ENCODE measurements around the gene SLCO2B1.

The SLCO2B1 gene

DNA sequence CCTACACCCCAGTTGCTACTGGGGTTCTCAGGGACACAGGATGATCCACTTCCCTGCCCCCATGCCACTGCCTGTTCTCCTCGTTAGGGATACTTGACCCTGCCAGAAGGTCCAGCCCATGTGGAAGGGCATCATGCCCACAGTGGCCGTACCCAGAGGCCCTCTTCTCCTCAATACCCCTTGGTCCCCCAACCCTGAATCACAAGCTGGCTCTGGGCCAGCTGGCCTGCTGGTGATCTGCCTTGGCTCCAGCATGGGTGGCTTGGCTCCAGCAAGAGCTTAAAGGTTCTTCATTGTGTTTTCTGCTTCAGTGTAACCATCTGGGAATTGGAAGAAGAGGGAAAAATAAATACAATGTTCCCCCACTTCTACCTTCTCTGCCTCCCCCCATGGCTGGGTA is 78.6 kb downstream of the SLCO2B1 start:
- no peak for DNase-seq

DNA sequence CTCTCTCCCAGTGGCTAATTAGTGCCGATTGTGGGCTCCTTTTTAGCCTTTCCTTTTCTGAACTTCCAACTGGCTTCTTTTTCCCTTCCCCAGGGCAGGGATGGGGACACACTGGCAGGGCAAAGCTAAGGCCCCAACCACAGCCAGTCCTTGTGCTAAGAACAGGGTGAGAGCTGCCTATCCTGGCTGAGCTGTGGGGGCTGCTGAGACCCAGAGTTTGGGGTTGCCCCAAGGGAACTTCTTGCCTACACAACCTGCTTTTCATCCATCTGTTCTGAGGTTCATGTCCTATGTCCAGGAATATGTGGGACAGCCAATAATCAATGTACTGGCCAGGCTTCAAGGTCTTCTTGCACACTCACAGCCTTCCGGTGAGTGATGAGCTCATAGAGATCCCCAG is 79.7 kb downstream of the SLCO2B1 start:
- no peak for DNase-seq

- DNase-seq: no peak
Observed at GRCh38 chr11:75233754-75234172, 82.9 kb downstream of the SLCO2B1 start.

DNA sequence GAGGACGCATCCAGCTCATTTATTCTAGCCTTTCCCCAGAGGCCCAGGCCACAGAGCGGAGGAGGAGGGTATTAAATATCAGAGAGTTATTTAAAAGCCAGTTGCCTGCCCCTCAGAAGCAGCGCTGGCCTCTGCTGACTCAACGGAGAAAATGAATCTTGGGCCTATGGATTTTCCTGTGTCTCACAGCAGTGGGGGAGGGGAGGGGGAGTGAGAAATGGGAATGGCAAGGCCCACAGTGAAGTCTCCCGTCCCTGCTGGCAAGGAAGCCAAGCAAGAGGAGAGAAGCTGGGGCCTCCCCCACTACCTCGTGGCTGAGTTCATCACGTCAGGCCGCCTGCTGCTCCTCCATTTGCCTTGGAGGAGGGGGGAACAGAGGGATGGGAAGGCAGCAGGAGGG is 85.2 kb downstream of the SLCO2B1 start:
- no peak for DNase-seq

DNA sequence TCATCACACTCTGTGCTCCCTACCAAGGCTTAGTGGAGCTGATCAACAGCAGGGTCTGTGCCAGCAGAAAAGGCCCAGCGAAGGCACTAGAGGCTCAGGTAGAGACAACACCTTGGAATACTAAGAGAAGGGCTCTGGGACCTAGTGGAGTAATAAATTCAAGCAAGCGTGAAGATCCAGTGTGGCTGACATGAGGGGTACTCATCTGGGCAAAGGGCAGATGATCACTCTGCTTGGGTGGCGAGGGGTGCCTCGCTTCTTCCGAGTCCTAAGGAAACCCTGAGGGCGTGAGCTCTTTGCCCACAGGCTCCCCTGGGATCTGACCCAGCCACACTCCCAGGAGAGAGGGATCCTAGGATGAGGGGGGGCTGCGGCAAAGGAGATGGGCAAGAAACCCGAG is 86.1 kb downstream of the SLCO2B1 start:
- no peak for DNase-seq

GRCh38 chr11:75238595-75239440 is 87.9 kb downstream of the SLCO2B1 start:
- no peak for DNase-seq

GRCh38 chr11:75239531-75240290 is 88.8 kb downstream of the SLCO2B1 start:
- no peak for DNase-seq

DNA sequence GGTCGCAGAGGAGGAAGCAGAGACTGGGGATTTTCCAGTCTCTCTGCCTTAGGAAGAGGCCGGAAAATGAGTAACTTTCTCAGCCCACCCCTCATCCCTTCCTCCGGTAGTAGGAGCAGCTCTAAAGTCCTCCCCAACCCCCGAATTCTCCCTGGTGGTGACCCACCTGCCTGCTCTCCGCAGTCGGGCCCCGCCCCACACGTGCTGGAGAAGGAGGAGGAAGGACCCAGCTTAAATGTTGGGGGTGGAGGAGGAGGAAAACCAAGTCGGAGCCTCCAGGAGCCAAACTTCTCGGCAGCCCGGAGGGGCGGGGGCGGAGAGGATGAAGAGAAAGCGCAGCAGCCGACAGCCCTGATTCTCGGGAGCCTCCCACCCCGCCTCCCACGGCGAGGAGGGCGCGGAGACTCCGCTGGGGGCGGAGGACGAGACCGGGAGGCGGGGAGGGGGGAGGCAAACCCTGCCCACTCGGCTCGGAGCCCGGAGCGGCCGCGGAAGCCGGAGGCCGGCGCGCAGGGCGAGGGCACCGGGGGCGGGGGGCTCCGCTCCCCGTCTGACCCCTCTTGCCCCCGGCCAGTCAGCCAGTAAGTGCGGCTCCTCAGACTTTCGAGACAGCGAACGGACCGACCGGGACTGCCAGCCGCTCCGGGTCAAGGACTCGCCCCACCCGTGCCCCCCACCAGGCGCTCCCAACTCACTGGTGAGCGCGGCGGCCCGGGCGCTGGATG is 89.6 kb downstream of the SLCO2B1 start, which contains the start of gene TPBGL:
TSS of gene TPBGL (plus strand) at position 464 of the 725 bp plus-strand sequence. CDS start 276 bp downstream, outside the sequence.
- no peak for DNase-seq

DNA sequence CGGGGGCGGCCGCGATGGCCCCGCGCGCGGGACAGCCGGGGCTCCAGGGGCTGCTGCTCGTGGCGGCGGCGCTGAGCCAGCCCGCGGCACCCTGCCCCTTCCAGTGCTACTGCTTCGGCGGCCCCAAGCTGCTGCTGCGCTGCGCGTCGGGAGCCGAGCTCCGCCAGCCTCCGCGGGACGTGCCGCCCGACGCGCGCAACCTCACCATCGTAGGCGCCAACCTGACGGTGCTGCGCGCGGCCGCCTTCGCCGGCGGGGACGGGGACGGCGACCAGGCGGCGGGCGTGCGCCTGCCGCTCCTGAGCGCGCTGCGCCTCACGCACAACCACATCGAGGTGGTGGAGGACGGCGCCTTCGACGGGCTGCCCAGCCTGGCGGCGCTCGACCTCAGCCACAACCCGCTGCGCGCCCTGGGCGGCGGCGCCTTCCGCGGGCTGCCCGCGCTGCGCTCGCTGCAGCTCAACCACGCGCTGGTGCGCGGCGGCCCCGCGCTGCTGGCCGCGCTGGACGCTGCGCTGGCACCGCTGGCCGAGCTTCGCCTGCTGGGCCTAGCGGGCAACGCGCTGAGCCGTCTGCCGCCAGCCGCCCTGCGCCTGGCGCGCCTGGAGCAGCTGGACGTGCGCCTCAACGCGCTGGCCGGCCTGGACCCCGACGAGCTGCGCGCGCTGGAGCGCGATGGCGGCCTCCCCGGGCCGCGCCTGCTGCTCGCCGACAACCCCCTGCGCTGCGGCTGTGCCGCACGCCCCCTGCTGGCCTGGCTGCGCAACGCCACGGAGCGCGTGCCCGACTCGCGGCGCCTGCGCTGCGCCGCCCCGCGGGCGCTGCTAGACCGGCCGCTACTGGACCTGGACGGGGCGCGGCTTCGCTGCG is 90.4 kb downstream of the SLCO2B1 start:
- DNase-seq: peak; percentile 37

DNA sequence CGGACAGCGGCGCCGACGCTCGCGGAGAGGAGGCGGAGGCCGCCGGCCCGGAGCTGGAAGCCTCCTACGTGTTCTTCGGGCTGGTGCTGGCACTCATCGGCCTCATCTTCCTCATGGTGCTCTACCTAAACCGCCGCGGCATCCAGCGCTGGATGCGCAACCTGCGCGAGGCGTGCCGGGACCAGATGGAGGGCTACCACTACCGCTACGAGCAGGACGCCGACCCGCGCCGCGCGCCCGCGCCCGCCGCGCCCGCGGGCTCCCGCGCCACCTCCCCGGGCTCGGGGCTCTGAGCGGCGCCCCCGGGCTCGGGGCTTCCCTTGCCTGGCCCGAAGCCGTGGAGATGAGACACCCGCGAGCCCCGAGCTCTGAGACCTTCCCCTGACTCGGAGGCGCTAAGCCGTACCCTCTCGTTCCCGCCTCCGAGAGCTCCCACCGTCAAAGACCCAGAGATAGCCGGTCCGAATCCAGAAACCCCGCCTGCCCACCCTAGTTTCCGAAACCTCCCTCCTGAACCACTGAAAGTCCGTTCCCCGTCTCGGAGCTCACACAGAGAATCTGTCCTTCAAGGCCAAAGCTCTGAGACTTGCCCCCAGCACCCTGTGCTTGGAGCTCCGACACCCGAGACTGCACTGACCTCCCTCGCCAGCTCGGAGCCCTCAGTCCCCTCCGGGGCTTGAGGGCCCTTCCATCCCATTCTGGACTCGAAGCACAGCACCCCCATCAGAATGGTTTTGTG is 91.2 kb downstream of the SLCO2B1 start:
- no peak for DNase-seq

- no peak for DNase-seq
Observed at GRCh38 chr11:75242722-75243600, 92.1 kb downstream of the SLCO2B1 start.

DNA sequence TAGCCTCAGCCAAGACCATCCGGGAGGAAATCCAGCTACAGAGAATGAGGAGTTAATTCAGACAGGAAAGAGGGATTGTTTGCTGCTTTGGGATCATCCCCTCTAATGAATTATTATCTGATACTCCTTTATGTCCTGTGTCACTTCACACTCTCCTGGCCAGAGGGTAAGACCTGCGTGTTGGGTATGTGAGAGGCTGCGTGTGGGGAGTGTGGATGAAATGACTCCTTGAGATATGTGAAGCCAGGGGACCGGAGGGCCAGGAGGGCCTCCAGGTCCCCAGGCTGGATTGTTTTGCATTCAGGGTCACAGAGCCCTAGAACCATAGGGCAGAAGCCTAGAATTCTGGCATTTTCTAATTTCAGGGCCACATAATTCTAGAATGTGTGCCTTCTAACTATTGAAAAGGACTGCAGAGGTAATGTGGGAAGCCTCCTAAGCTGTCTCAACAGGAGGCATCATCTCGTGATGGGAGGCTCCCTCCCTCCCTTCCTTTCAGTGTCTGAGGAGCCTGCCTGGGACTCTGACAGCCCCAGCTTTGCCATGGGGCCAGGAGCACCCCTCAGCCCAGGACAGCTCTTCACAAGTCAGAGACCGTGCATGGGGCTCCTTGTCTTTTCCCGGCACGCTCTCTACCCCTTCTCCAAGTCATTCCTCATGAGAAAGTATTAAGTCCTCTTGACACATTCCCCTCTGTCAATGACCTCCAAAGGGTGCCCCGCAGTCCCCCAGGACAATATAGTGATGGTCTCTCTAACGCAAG is 93.3 kb downstream of the SLCO2B1 start:
- no peak for DNase-seq

DNA sequence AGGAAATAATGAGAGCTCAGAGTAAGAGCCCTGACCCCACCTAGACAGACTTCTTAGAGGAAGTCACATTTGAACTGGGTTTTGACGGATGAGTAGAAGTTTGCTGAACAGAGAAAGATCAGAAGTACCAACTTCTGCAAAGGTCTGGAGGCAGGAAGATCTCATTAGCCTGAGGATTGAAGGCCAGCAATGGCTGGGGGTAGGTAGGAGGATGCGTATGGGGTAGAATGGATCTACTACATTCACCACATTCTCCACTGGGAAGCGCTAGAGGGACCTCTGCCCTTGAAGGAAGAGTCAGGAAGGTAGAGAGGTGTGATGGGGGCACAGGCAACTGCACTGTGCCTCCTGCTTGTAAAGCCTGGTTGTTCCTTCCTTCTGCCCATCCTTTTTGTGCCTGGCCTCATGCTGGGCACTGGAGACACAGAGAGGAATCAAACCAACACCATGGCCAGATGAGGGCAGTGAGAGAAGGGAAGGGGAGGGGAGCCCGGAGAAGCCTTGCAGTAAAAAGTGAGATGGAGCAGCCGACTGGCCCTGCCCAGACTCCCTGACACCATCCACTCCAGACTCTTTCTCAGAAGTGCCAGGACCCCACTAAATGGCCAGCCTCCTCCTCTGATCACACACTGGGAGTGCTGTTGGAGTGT is 94.6 kb downstream of the SLCO2B1 start:
- no peak for DNase-seq

GRCh38 chr11:75246006-75246670 is 95.2 kb downstream of the SLCO2B1 start:
- no peak for DNase-seq

DNA sequence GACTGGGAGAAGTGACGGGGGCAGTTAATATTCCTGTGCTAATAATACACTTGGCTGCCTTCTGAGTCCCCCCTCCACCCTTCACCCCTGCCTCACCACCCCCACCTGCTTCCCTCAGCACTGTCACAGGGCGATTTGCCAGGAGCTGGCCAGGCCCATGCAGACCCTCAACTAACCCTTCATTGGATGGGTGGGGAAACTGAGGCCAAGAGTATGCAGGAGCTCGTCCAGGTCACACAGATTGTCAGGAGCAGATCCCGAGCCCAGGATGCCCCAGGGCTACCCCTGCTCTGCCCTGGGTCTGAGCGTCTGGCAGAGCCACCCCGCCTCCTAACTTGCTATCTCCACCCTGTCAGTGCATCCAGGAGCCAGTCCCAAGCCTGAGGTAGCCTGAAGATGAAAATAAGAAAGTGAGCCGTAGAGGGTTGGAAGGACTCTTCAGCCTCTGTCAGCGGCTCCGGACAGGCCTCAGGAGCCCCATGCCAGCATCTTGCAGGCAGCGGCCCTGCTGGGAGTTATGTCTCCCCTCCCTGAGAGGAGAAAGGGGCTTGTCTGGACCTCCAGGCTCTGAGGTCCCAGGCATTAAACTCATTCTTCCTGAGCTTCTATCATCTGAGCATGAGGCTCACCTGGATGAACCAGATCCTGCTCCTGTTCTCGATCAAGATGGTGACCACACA is 95.9 kb downstream of the SLCO2B1 start:
- no peak for DNase-seq

DNA sequence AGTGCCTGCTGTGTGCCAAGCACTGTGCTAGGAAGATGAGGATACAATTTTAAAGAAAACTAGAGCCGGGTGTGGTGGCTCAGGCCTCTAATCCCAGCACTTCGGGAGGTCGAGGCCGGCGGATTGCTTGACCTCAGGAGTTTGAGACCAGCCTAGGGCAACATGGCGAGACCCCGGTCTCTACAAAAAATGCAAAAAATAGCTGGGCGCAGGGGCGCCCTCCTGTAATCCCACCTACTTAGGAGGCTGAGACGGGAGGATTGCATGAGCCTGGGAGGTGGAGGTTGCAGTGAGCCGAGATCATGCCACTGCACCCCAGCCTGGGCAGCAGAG is 98.0 kb downstream of the SLCO2B1 start:
- DNase-seq: no peak

DNA sequence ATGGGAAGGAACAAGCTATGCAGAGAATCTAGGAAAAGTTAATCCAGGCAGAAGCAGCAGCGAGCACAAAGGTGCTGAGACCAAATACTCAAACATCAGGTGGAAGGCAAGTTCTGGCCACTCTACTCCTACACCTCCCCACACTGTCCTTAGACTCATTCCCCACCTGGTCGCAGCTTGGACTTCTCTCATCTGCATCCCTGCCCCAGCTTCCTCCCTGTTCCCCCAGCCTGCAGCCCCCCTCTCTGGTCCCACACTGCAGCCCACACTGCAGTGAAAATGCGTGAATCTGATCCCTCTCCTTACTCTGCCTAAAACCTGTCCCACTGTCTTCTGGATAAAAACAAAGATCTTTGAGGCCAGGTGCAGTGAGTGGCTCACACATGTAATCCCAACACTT is 98.8 kb downstream of the SLCO2B1 start:
- DNase-seq: no peak

GRCh38 chr11:75254326-75254725 is 103.4 kb downstream of the SLCO2B1 start:
- no peak for DNase-seq

Data from NCI-H1694 (cell line).